WTC11 (cell line): ENCODE data around the gene GRN. TPM values are rescaled to one million over a fixed set of nuclear protein-coding genes. Genes with fewer than 3 reads are reported as not detected.
"Not testable (repeated sequence)": the region's sequence is repeated elsewhere in the genome, so short reads cannot be mapped to it uniquely, and the experiment has no call there.

Source experiments
- ATAC-seq: fragments of 200-7000 bp; cut with Tn5 transposase; 2 replicates; pipeline ENCODE4 v1.10.0; 2021; ENCODE audit warnings: mild to moderate bottlenecking, moderate library complexity
- CTCF ChIA-PET: fragments of 300-600 bp; sonication (Branson Sonifier 250); formaldehyde crosslinking; loops from one replicate; lab custom pipeline; 2021; ENCODE audit warnings: antibody characterized with exemption; lab: Charles Lee
- POLR2A ChIA-PET: fragments of 350-600 bp; sonication (Branson Sonifier 250); formaldehyde crosslinking; loops from one replicate; lab custom pipeline; 2021; ENCODE audit warnings: antibody characterized with exemption; lab: Charles Lee
- DNase-seq: peaks from one replicate; pipeline ENCODE4 v3.0.0; 2021; ENCODE audit warnings: low spot score
- H3K27ac Mint-ChIP-seq: 2 replicates; pipeline ENCODE4 v1.8.0; 2021; ENCODE audit warnings: mixed read lengths
- H3K27me3 Mint-ChIP-seq: 2 replicates; pipeline ENCODE4 v1.8.0; 2021; ENCODE audit warnings: low read depth, mild to moderate bottlenecking, moderate library complexity, mixed read lengths
- H3K36me3 Mint-ChIP-seq: 2 replicates; pipeline ENCODE4 v1.8.0; 2021; ENCODE audit warnings: mixed read lengths
- H3K4me1 Mint-ChIP-seq: 2 replicates; pipeline ENCODE4 v1.8.0; 2022; ENCODE audit warnings: mixed read lengths
- H3K4me3 Mint-ChIP-seq: 2 replicates; pipeline ENCODE4 v1.8.0; 2021; ENCODE audit warnings: mild to moderate bottlenecking, moderate library complexity, mixed read lengths
- H3K9me3 Mint-ChIP-seq: 2 replicates; pipeline ENCODE4 v1.8.0; 2021; ENCODE audit warnings: mixed read lengths
- ATF2 ChIP-seq: sonication (generic); formaldehyde crosslinking; IDR thresholded peaks from 2 replicates; pipeline ENCODE4 v1.8.1; 2022; ENCODE audit warnings: low read depth, missing genetic modification reagents, borderline replicate concordance
- CTCF ChIP-seq: fragments of 200-600 bp; IDR thresholded peaks from 2 replicates; pipeline ENCODE4 v1.8.0; 2022; ENCODE audit warnings: antibody characterized with exemption
- E2F1 ChIP-seq: sonication (generic); formaldehyde crosslinking; IDR thresholded peaks from 2 replicates; pipeline ENCODE4 v1.8.0; 2022; ENCODE audit warnings: mild to moderate bottlenecking, missing genetic modification reagents
- ERG ChIP-seq: fragments of 250-450 bp; sonication (Bioruptor Pico); IDR thresholded peaks from 2 replicates; pipeline ENCODE4 v1.8.0; 2021; ENCODE audit warnings: mild to moderate bottlenecking
- FOXK1 ChIP-seq: sonication (generic); formaldehyde crosslinking; IDR thresholded peaks from 2 replicates; pipeline ENCODE4 v1.8.0; 2022; ENCODE audit warnings: mild to moderate bottlenecking, moderate library complexity, missing genetic modification reagents
- FOXP4 ChIP-seq: sonication (generic); formaldehyde crosslinking; IDR thresholded peaks from 2 replicates; pipeline ENCODE4 v1.8.0; 2022; ENCODE audit warnings: mild to moderate bottlenecking, missing genetic modification reagents
- RORB ChIP-seq: fragments of 250-450 bp; sonication (Bioruptor Pico); IDR thresholded peaks from 2 replicates; pipeline ENCODE4 v1.9.0; 2021; ENCODE audit warnings: mild to moderate bottlenecking
- ZMAT4 ChIP-seq: fragments of 250-450 bp; sonication (Bioruptor Pico); IDR thresholded peaks from 2 replicates; pipeline ENCODE4 v1.9.0; 2021; ENCODE audit warnings: mild to moderate bottlenecking
- ZNF263 ChIP-seq: sonication (generic); formaldehyde crosslinking; IDR thresholded peaks from 2 replicates; pipeline ENCODE4 v1.8.1; 2022; ENCODE audit warnings: low read depth, mild to moderate bottlenecking, moderate library complexity, missing genetic modification reagents
- ZNF396 ChIP-seq: fragments of 250-450 bp; sonication (Bioruptor Pico); IDR thresholded peaks from 2 replicates; pipeline ENCODE4 v1.8.0; 2021; ENCODE audit warnings: mild to moderate bottlenecking, moderate library complexity, borderline replicate concordance
- ZSCAN18 ChIP-seq: fragments of 250-450 bp; sonication (Bioruptor Pico); IDR thresholded peaks from 2 replicates; pipeline ENCODE4 v2.1.2; 2022; ENCODE audit warnings: mild to moderate bottlenecking, moderate library complexity
- total RNA-seq: library from RNA; stranded (reverse); gene quantifications from 3 replicates; pipeline ENCODE4 v1.2.3, GENCODE V29; 2021

Gene GRN
- total RNA-seq, 1 experiment from 2014 or later, result 177 TPM

GRCh38 chr17:44367231-44367979 is 22.3 kb downstream of the GRN start:
- ATAC-seq (no peak), DNase-seq (no peak)
- ChIA-PET CTCF (interaction anchor here (0.5 to 2.5 kb wide), 7 partner anchors 8 to 198 kb away, joined by 3 to 9 read pairs (median 4); partner anchors contain the start of gene GRN), POLR2A (no interaction called here)
- Mint-ChIP-seq H3K4me3 (no peak overlapping the region), H3K36me3 (no peaks in the 10 kb centered on the region), H3K27me3 (peaks cover 47% of the 10 kb centered on the region), H3K27ac (no peak overlapping the region), H3K9me3 (no peaks in the 10 kb centered on the region), H3K4me1 (peaks cover 13% of the 10 kb centered on the region)
- TF ChIP-seq FOXP4 (CRISPR knock-in tag) (no peak), ATF2 (CRISPR knock-in tag) (no peak), CTCF (no peak), E2F1 (no peak), ZMAT4 (CRISPR knock-in tag) (no peak)

GRCh38 chr17:44368391-44369243 is 23.5 kb downstream of the GRN start:
- Mint-ChIP-seq H3K27me3 (peaks cover 47% of the 10 kb centered on the region), H3K4me1 (peaks cover 13% of the 10 kb centered on the region)
- H3K4me3 Mint-ChIP-seq, H3K36me3 Mint-ChIP-seq, H3K9me3 Mint-ChIP-seq, DNase-seq, H3K27ac Mint-ChIP-seq, ATAC-seq: not testable (repeated sequence)
- ChIA-PET CTCF (interaction anchor here (1.6 to 4.8 kb wide), 4 partner anchors 14 to 158 kb away, joined by 7 to 26 read pairs (median 9); no protein-coding TSS in a partner anchor), POLR2A (interaction anchor here (0.6 kb wide), 1 partner anchor 198 kb away, joined by 8 read pairs; no protein-coding TSS in a partner anchor)

GRCh38 chr17:44369414-44370023 is 24.4 kb downstream of the GRN start:
- H3K9me3 Mint-ChIP-seq, DNase-seq, H3K4me3 Mint-ChIP-seq, ATAC-seq, H3K27ac Mint-ChIP-seq, H3K36me3 Mint-ChIP-seq, POLR2A ChIA-PET: not testable (repeated sequence)
- CTCF ChIA-PET, result interaction anchor here (0.5 to 4.8 kb wide), 4 partner anchors 15 to 154 kb away, joined by 3 to 26 read pairs (median 8); no protein-coding TSS in a partner anchor
- Mint-ChIP-seq H3K4me1 (peaks cover 18% of the 10 kb centered on the region), H3K27me3 (peaks cover 40% of the 10 kb centered on the region)

- TF ChIP-seq RORB (no peak), ZNF263 (CRISPR knock-in tag) (no peak), FOXK1 (CRISPR knock-in tag) (no peak), ZNF396 (CRISPR knock-in tag) (no peak), ZSCAN18 (CRISPR knock-in tag) (no peak), ERG (CRISPR knock-in tag) (no peak)
- no peaks in the 10 kb centered on the region for H3K9me3 Mint-ChIP-seq
- H3K4me3 Mint-ChIP-seq, result no peak overlapping the region
- H3K36me3 Mint-ChIP-seq, result no peaks in the 10 kb centered on the region
- ChIA-PET CTCF (interaction anchor here (2.2 to 4.8 kb wide), 2 partner anchors 8 to 18 kb away, joined by 6 to 26 read pairs; partner anchors contain the start of gene FAM171A2), POLR2A (interaction anchor here (0.6 kb wide), 1 partner anchor 849 kb away, joined by 3 read pairs; no protein-coding TSS in a partner anchor)
- ATAC-seq (no peak), DNase-seq (no peak)
- peaks cover 31% of the 10 kb centered on the region for H3K4me1 Mint-ChIP-seq
- H3K27me3 Mint-ChIP-seq, result peaks cover 15% of the 10 kb centered on the region
- no peak overlapping the region for H3K27ac Mint-ChIP-seq
Measured at GRCh38 chr17:44372036-44372435, 26.9 kb downstream of the GRN start.
